Endothelial cell of umbilical vein (primary cell): ENCODE results near the gene RAB38. TPM values are rescaled to one million over a fixed set of nuclear protein-coding genes. Genes with fewer than 3 reads are reported as not detected.

Source experiments
- BruUV-seq: library from RNA; stranded (reverse); fragments of 400-500 nt; replicated peaks from 2 replicates; lab custom pipeline; 2021; lab: Mats Ljungman, UMichigan
- CTCF ChIA-PET: fragments of 300-600, 350-600 bp; sonication (Branson Sonifier 250); formaldehyde crosslinking; loops from one replicate; lab custom pipeline; 2021; ENCODE audit warnings: antibody characterized with exemption, inconsistent platforms; lab: Charles Lee
- POLR2A ChIA-PET: fragments of 300-600, 350-600 bp; sonication (Branson Sonifier 250); formaldehyde crosslinking; loops from one replicate; lab custom pipeline; 2021; ENCODE audit warnings: antibody characterized with exemption, inconsistent platforms; lab: Charles Lee
- DNase-seq: peaks from one replicate; pipeline ENCODE4 v3.0.0-alpha.2; 2011; ENCODE audit warnings: low read depth, low spot score
- FAIRE-seq: peaks from 2 replicates; lab custom pipeline; 2011; peaks lifted over from hg19 to GRCh38; lab: Jason Lieb, UNC
- H2AFZ ChIP-seq: 2 replicates; pipeline ENCODE4 v1.6.0; 2012; ENCODE audit warnings: low read depth, low read length, control low read depth, inconsistent platforms
- H3K27ac ChIP-seq: 2 replicates; pipeline ENCODE4 v1.5.1; 2011; ENCODE audit warnings: low read depth, mild to moderate bottlenecking, control low read depth, low read length, moderate library complexity; ENCODE audit not compliant: insufficient read depth
- H3K27me3 ChIP-seq, 2 experiments: 2 replicates each; pipeline versions ENCODE4 v1.6.0 to v1.6.1; 2011; ENCODE audit warnings: low read length in 2 of 2, mixed read lengths in 1 of 2; ENCODE audit not compliant: control insufficient read depth in 2 of 2, insufficient read depth in 2 of 2
- H3K36me3 ChIP-seq, 2 experiments: 2 replicates in 1 of 2; 3 replicates in 1 of 2; pipeline ENCODE4 v1.5.1; 2011; ENCODE audit warnings: low read length in 2 of 2, mild to moderate bottlenecking in 1 of 2, moderate library complexity in 1 of 2; ENCODE audit not compliant: control insufficient read depth in 2 of 2, insufficient read depth in 2 of 2; ENCODE audit errors: extremely low read depth in 1 of 2
- H3K4me1 ChIP-seq: 3 replicates; pipeline ENCODE4 v1.5.1; 2011; ENCODE audit warnings: mild to moderate bottlenecking, low read length; ENCODE audit not compliant: control insufficient read depth, insufficient read depth; ENCODE audit errors: extremely low read depth
- H3K4me2 ChIP-seq: 2 replicates; pipeline ENCODE4 v1.6.1; 2011; ENCODE audit warnings: low read length, control low read depth, mixed read lengths; ENCODE audit not compliant: insufficient read depth
- H3K4me3 ChIP-seq, 3 experiments: fragments of 200-600 bp in 1 of 3; sonication (generic), shearing (Covaris generic) in 1 of 3; replicated peaks in 1 of 3; 2 replicates each; pipeline ENCODE4 v1.5.1; 2011 to 2016; ENCODE audit warnings: control low read depth in 3 of 3, low read length in 3 of 3, mild to moderate bottlenecking in 2 of 3, inconsistent platforms in 1 of 3, low read depth in 1 of 3, moderate library complexity in 1 of 3; ENCODE audit not compliant: insufficient read depth in 1 of 3
- H3K79me2 ChIP-seq: 2 replicates; pipeline ENCODE4 v1.6.0; 2012; ENCODE audit warnings: low read length, inconsistent platforms; ENCODE audit not compliant: control insufficient read depth, insufficient read depth
- H3K9ac ChIP-seq: replicated peaks from 2 replicates; pipeline ENCODE3; 2011; ENCODE audit warnings: low read length, control low read depth; ENCODE audit not compliant: insufficient read depth; ENCODE audit errors: extremely low read depth
- H3K9me1 ChIP-seq: replicated peaks from 3 replicates; pipeline ENCODE4 v1.6.0; 2011; ENCODE audit warnings: mild to moderate bottlenecking, low read length; ENCODE audit not compliant: control insufficient read depth, insufficient read depth; ENCODE audit errors: extremely low read depth
- H3K9me3 ChIP-seq: replicated peaks from 2 replicates; pipeline ENCODE4 v1.5.1; 2012; ENCODE audit warnings: low read length, inconsistent platforms; ENCODE audit not compliant: control insufficient read depth, insufficient read depth
- H4K20me1 ChIP-seq: replicated peaks from 2 replicates; pipeline ENCODE3; 2011; ENCODE audit warnings: mild to moderate bottlenecking, low read length; ENCODE audit not compliant: control insufficient read depth, insufficient read depth; ENCODE audit errors: extremely low read depth
- CTCF ChIP-seq, 2 donors: IDR thresholded peaks; 1 replicate in 1 of 2; 2 replicates in 1 of 2; pipeline ENCODE4 v1.5.1; 2011; ENCODE audit warnings: low read length in 2 of 2, mild to moderate bottlenecking in 2 of 2, moderate library complexity in 2 of 2, control low read depth in 1 of 2, inconsistent platforms in 1 of 2, low read depth in 1 of 2; ENCODE audit not compliant: insufficient read depth in 1 of 2; ENCODE audit errors: extremely low read depth in 1 of 2
- EZH2 ChIP-seq: IDR thresholded peaks from 2 replicates; pipeline ENCODE4 v1.6.1; 2012; ENCODE audit warnings: borderline replicate concordance, low read depth, mild to moderate bottlenecking, moderate library complexity, low read length, inconsistent platforms; ENCODE audit not compliant: severe bottlenecking
- FOS ChIP-seq: IDR thresholded peaks from 2 replicates; pipeline ENCODE4 v1.6.1; 2011; ENCODE audit warnings: mild to moderate bottlenecking, low read length, moderate library complexity, borderline replicate concordance; ENCODE audit not compliant: insufficient read depth
- GATA2 ChIP-seq: IDR thresholded peaks from 2 replicates; pipeline ENCODE4 v1.7.0; 2011; ENCODE audit warnings: low read depth, mild to moderate bottlenecking, moderate library complexity, mixed read lengths, low read length; ENCODE audit not compliant: insufficient read length, insufficient read depth
- JUN ChIP-seq: IDR thresholded peaks from 2 replicates; pipeline ENCODE4 v1.6.1; 2011; ENCODE audit warnings: borderline replicate concordance, low read depth; ENCODE audit not compliant: insufficient read length, insufficient read depth
- MAX ChIP-seq: IDR thresholded peaks from 2 replicates; pipeline ENCODE4 v1.6.1; 2011; ENCODE audit not compliant: insufficient read depth, insufficient read length
- MYC ChIP-seq: IDR thresholded peaks from one replicate; pipeline ENCODE4 v1.6.1; 2011; ENCODE audit warnings: mild to moderate bottlenecking, low read depth, low read length
- POLR2A ChIP-seq: IDR thresholded peaks from 2 replicates; pipeline ENCODE4 v1.6.1; 2012; ENCODE audit warnings: low read depth, mild to moderate bottlenecking, control low read depth, low read length
- POLR2AphosphoS5 ChIP-seq: IDR thresholded peaks from 2 replicates; pipeline ENCODE4 v1.6.1; 2012; ENCODE audit warnings: low read depth, mild to moderate bottlenecking, control low read depth, low read length, moderate library complexity; ENCODE audit not compliant: insufficient read depth
- dilution Hi-C: fragments of 300-500 bp; cut with MboI; formaldehyde crosslinking; loops from one replicate; pipeline ENCODE4 v1.15.0; 2019; ENCODE audit warnings: low sequenced_read_pairs; ENCODE audit not compliant: extremely low pct_ligation_motif_present
- intact Hi-C: fragments of 100-400 bp; cut with micrococcal nuclease; formaldehyde crosslinking; loops from one replicate; pipeline ENCODE4 v1.10.0; 2022
- polyA plus RNA-seq, 4 experiments: library from polyadenylated mRNA; depleted of rRNA in 3 of 4; stranded (reverse) in 3 of 4; unstranded in 1 of 4; fragments of >200 nt; gene quantifications; 2 replicates each; pipeline versions ENCODE4 v1.2.1 to v1.2.3, GENCODE V29; 2011 to 2012; ENCODE audit warnings: missing spikeins in 1 of 4
- total RNA-seq: library from RNA; stranded (reverse); gene quantifications from 2 replicates; pipeline ENCODE4 v1.2.3, GENCODE V29; 2021

The RAB38 gene
- total and polyA plus RNA-seq, 2 donors (not counting 3 experiments of a cell fraction or from before 2014, with no cell fraction given) = 3.0 to 3.6 TPM

- Histone ChIP-seq H2AFZ (no peak overlapping the region), H3K27me3 (no peaks in the 10 kb centered on the region), H3K9me3 (no peaks in the 10 kb centered on the region), H3K36me3 (no peaks in the 10 kb centered on the region), H3K4me2 (no peak overlapping the region), H4K20me1 (no peaks in the 10 kb centered on the region), H3K4me3 (no peak overlapping the region), H3K79me2 (no peaks in the 10 kb centered on the region), H3K9ac (no peak overlapping the region), H3K27ac (no peak overlapping the region), H3K9me1 (no peaks in the 10 kb centered on the region), H3K4me1 (no peaks in the 10 kb centered on the region)
- intact Hi-C loops (no loop called here), dilution Hi-C loops (no loop called here)
- no peak for TF ChIP-seq POLR2A
- no peak for TF ChIP-seq GATA2
- no peak for TF ChIP-seq EZH2
- no peak for TF ChIP-seq CTCF (IDR thresholded peaks at IDR 0.05; ENCODE audit: extremely low read depth in 1 of 2, insufficient read depth in 1 of 2, low read depth in 1 of 2, low read length in 2 of 2)
- no peak for TF ChIP-seq JUN
- TF ChIP-seq MYC = no peak
- TF ChIP-seq MAX = no peak
- no peak for TF ChIP-seq FOS
- TF ChIP-seq POLR2AphosphoS5 = no peak
- CTCF ChIA-PET = no interaction called here
- POLR2A ChIA-PET = no interaction called here
- FAIRE-seq (no peak), DNase-seq (no peak)
- BruUV-seq = no TSS peak
Measured at GRCh38 chr11:88188251-88188931, 13.1 kb upstream of the RAB38 start.
